Neuronal stem cell (in vitro differentiated cells): ENCODE results near the gene NRXN3.

ENCODE experiments used
- DNase-seq: peaks from one replicate; pipeline ENCODE4 v3.0.0-alpha.2; 2013; ENCODE audit warnings: low spot score
- H2AFZ ChIP-seq: one replicate; pipeline ENCODE4 v1.6.1; 2013; ENCODE audit warnings: mild to moderate bottlenecking, low read length, inconsistent platforms
- H2AK5ac ChIP-seq: 2 replicates; pipeline ENCODE4 v1.6.1; 2013; ENCODE audit warnings: low read depth, mild to moderate bottlenecking, inconsistent platforms, low read length, moderate library complexity, mixed read lengths
- H2BK120ac ChIP-seq: 2 replicates; pipeline ENCODE4 v1.6.1; 2013; ENCODE audit warnings: low read depth, mild to moderate bottlenecking, inconsistent platforms, low read length, moderate library complexity, mixed read lengths
- H2BK12ac ChIP-seq: one replicate; pipeline ENCODE4 v1.6.1; 2013; ENCODE audit warnings: low read length, inconsistent platforms
- H2BK15ac ChIP-seq: 2 replicates; pipeline ENCODE4 v1.6.1; 2013; ENCODE audit warnings: mild to moderate bottlenecking, low read length, inconsistent platforms, mixed read lengths
- H2BK5ac ChIP-seq: one replicate; pipeline ENCODE4 v1.6.1; 2013; ENCODE audit warnings: inconsistent platforms, mild to moderate bottlenecking, low read length, moderate library complexity
- H3K14ac ChIP-seq: one replicate; pipeline ENCODE4 v1.6.1; 2013; ENCODE audit warnings: low read length, inconsistent platforms
- H3K18ac ChIP-seq: 2 replicates; pipeline ENCODE4 v1.6.1; 2013; ENCODE audit warnings: low read length, inconsistent platforms
- H3K23ac ChIP-seq: 2 replicates; pipeline ENCODE4 v1.6.1; 2013; ENCODE audit warnings: low read depth, mild to moderate bottlenecking, mixed read lengths, low read length, inconsistent platforms; ENCODE audit not compliant: poor library complexity
- H3K27ac ChIP-seq: replicated peaks from 3 replicates; pipeline ENCODE4 v1.5.1; 2013; ENCODE audit warnings: low read length, inconsistent platforms
- H3K27me3 ChIP-seq, 3 experiments: 2 replicates each; pipeline ENCODE4 v1.6.1; 2013; ENCODE audit warnings: low read length in 3 of 3, mild to moderate bottlenecking in 2 of 3, inconsistent platforms in 1 of 3, low read depth in 1 of 3, mixed read lengths in 1 of 3, moderate library complexity in 1 of 3; ENCODE audit not compliant: control insufficient read depth in 3 of 3, insufficient read depth in 3 of 3
- H3K36me3 ChIP-seq, 2 donors: replicated peaks in 1 of 2; 2 replicates each; pipeline ENCODE4 v1.6.1; 2013; ENCODE audit warnings: low read length in 2 of 2; ENCODE audit not compliant: control insufficient read depth in 2 of 2, insufficient read depth in 2 of 2
- H3K4ac ChIP-seq: 2 replicates; pipeline ENCODE4 v1.6.1; 2013; ENCODE audit warnings: inconsistent platforms, mild to moderate bottlenecking, low read length, moderate library complexity
- H3K4me1 ChIP-seq, 2 donors: 1 replicate in 1 of 2; 2 replicates in 1 of 2; pipeline ENCODE4 v1.6.1; 2013; ENCODE audit warnings: low read length in 2 of 2, low read depth in 1 of 2; ENCODE audit not compliant: control insufficient read depth in 2 of 2, insufficient read depth in 1 of 2
- H3K4me2 ChIP-seq: one replicate; pipeline ENCODE4 v1.6.1; 2013; ENCODE audit warnings: mild to moderate bottlenecking, low read length, inconsistent platforms; ENCODE audit not compliant: insufficient read depth, poor library complexity, severe bottlenecking
- H3K4me3 ChIP-seq, 2 donors: 2 replicates each; pipeline ENCODE4 v1.5.1; 2013; ENCODE audit warnings: low read length in 2 of 2, mild to moderate bottlenecking in 2 of 2, inconsistent platforms in 1 of 2, moderate library complexity in 1 of 2
- H3K79me1 ChIP-seq: one replicate; pipeline ENCODE4 v1.6.1; 2013; ENCODE audit warnings: low read depth, mild to moderate bottlenecking, inconsistent platforms, low read length, moderate library complexity
- H3K9ac ChIP-seq: one replicate; pipeline ENCODE4 v1.6.1; 2013; ENCODE audit warnings: mild to moderate bottlenecking, low read depth, low read length, inconsistent platforms; ENCODE audit not compliant: poor library complexity
- H3K9me3 ChIP-seq, 2 donors: replicated peaks in 1 of 2; 2 replicates each; pipeline versions ENCODE3 to v1.6.1; 2013; ENCODE audit warnings: low read length in 2 of 2, mild to moderate bottlenecking in 2 of 2, inconsistent platforms in 1 of 2, low read depth in 1 of 2, mixed read lengths in 1 of 2, moderate library complexity in 1 of 2; ENCODE audit not compliant: control insufficient read depth in 2 of 2, insufficient read depth in 1 of 2
- H4K8ac ChIP-seq: one replicate; pipeline ENCODE4 v1.6.1; 2013; ENCODE audit warnings: low read depth, mild to moderate bottlenecking, inconsistent platforms, low read length, moderate library complexity
- H4K91ac ChIP-seq: one replicate; pipeline ENCODE4 v1.6.1; 2013; ENCODE audit warnings: low read length, low read depth, mild to moderate bottlenecking, inconsistent platforms; ENCODE audit not compliant: poor library complexity
- WGBS, 2 donors: extraction: QIAGEN DNeasy Blood & Tissue Kit; methylation state at CpG; one replicate each; pipeline ENCODE4 v1.1.7; 2013; ENCODE audit warnings: missing lambda C conversion rate in 2 of 2, mixed read lengths in 1 of 2; ENCODE audit not compliant: insufficient read length in 2 of 2, insufficient replicate concordance in 1 of 2; ENCODE audit errors: extremely low coverage in 2 of 2; 5-methylcytosine and 5-hydroxymethylcytosine counted together

Gene NRXN3

GRCh38 chr14:78752518-78753188, 582.5 kb downstream of the NRXN3 start:
- no peak overlapping the region for H3K23ac ChIP-seq
- no peak overlapping the region for H3K18ac ChIP-seq
- no peak overlapping the region for H2BK12ac ChIP-seq
- no peak overlapping the region for H3K4ac ChIP-seq
- no peak overlapping the region for H3K14ac ChIP-seq
- H3K27me3 ChIP-seq = no peaks in the 10 kb centered on the region
- no peak overlapping the region for H3K4me3 ChIP-seq
- no peak overlapping the region for H2AK5ac ChIP-seq
- H2BK15ac ChIP-seq = no peak overlapping the region
- DNase-seq = no peak
- H3K9ac ChIP-seq = no peak overlapping the region
- no peaks in the 10 kb centered on the region for H3K36me3 ChIP-seq
- H4K91ac ChIP-seq = no peak overlapping the region
- no peak overlapping the region for H4K8ac ChIP-seq
- H3K79me1 ChIP-seq = no peaks in the 10 kb centered on the region
- 100% methylated on average over 1 of the region's 5 CpGs; no CpG with 5 or more reads in 1 of the 2 donors for WGBS, 2 donors
- no peak overlapping the region for H2BK5ac ChIP-seq
- H3K27ac ChIP-seq = no peak overlapping the region
- no peak overlapping the region for H2AFZ ChIP-seq
- H2BK120ac ChIP-seq = no peak overlapping the region
- H3K4me2 ChIP-seq = no peak overlapping the region
- peaks cover 0 to 1% of the 10 kb centered on the region in 2 donors for H3K4me1 ChIP-seq
- no peaks in the 10 kb centered on the region for H3K9me3 ChIP-seq

DNA sequence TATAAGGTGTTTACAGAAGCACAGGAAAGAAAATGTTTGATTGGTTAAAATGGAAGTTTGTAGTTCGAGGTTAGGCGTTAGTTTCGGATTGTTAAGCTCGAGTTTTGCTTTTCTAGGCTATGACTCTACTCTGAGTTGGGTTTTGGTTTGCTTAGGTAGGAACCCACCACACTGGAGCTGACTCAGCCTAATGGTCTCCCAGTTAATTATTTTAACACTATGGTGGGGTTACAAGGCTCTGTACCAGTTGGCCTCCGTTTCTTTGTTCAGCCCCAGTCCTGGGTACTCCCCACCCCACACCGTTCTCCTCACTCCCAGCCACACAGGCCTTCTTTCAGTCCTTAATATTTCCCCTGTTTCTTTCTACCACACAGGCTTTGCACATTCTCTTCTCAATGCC, 583.9 kb downstream of the NRXN3 start:
- no peak overlapping the region for H3K14ac ChIP-seq
- H2AK5ac ChIP-seq = no peak overlapping the region
- no peak overlapping the region for H4K91ac ChIP-seq
- H4K8ac ChIP-seq = no peak overlapping the region
- H2BK12ac ChIP-seq = no peak overlapping the region
- H3K23ac ChIP-seq = no peak overlapping the region
- H2BK5ac ChIP-seq = no peak overlapping the region
- H2AFZ ChIP-seq = no peak overlapping the region
- DNase-seq = no peak
- WGBS, 2 donors = 100% methylated on average over 4 of the region's 6 CpGs; no CpG with 5 or more reads in 1 of the 2 donors
- no peak overlapping the region for H3K4me3 ChIP-seq
- no peak overlapping the region for H2BK15ac ChIP-seq
- H3K27ac ChIP-seq = no peak overlapping the region
- peaks cover 0 to 1% of the 10 kb centered on the region in 2 donors for H3K4me1 ChIP-seq
- H3K18ac ChIP-seq = no peak overlapping the region
- H3K27me3 ChIP-seq = no peaks in the 10 kb centered on the region
- no peaks in the 10 kb centered on the region for H3K79me1 ChIP-seq
- H3K9ac ChIP-seq = no peak overlapping the region
- no peaks in the 10 kb centered on the region for H3K36me3 ChIP-seq
- no peak overlapping the region for H3K4me2 ChIP-seq
- no peak overlapping the region for H2BK120ac ChIP-seq
- no peak overlapping the region for H3K4ac ChIP-seq
- no peaks in the 10 kb centered on the region for H3K9me3 ChIP-seq

- H3K23ac ChIP-seq = no peak overlapping the region
- H3K18ac ChIP-seq = no peak overlapping the region
- H2BK5ac ChIP-seq = no peak overlapping the region
- no CpG with 5 or more reads among the region's 4 CpGs for WGBS, 2 donors
- no peak overlapping the region for H4K8ac ChIP-seq
- no peaks in the 10 kb centered on the region for H3K9me3 ChIP-seq
- no peak overlapping the region for H3K27ac ChIP-seq
- no peak overlapping the region for H3K9ac ChIP-seq
- no peak overlapping the region for H3K14ac ChIP-seq
- H2BK12ac ChIP-seq = no peak overlapping the region
- no peaks in the 10 kb centered on the region for H3K36me3 ChIP-seq
- no peak overlapping the region for H2BK15ac ChIP-seq
- no peaks in the 10 kb centered on the region for H3K79me1 ChIP-seq
- no peak overlapping the region for H2AK5ac ChIP-seq
- no peak overlapping the region for H3K4me3 ChIP-seq
- peaks cover 0 to 2% of the 10 kb centered on the region in 2 donors for H3K4me1 ChIP-seq
- no peak overlapping the region for H3K4ac ChIP-seq
- H3K4me2 ChIP-seq = no peak overlapping the region
- DNase-seq = peak; percentile 38
- no peak overlapping the region for H4K91ac ChIP-seq
- no peak overlapping the region for H2BK120ac ChIP-seq
- no peak overlapping the region for H2AFZ ChIP-seq
- H3K27me3 ChIP-seq = no peaks in the 10 kb centered on the region
Measured at GRCh38 chr14:78758333-78758732, 588.2 kb downstream of the NRXN3 start.

- Histone ChIP-seq H3K4me1 (peaks cover 0 to 4% of the 10 kb centered on the region in 2 donors), H3K18ac (no peak overlapping the region), H3K23ac (no peak overlapping the region), H2BK120ac (no peak overlapping the region), H3K4me2 (no peak overlapping the region), H3K14ac (no peak overlapping the region), H2AFZ (no peak overlapping the region), H2AK5ac (no peak overlapping the region), H3K9me3 (no peaks in the 10 kb centered on the region), H2BK15ac (no peak overlapping the region), H3K4me3 (no peak overlapping the region), H2BK12ac (no peak overlapping the region), H3K27ac (no peak overlapping the region), H3K79me1 (no peaks in the 10 kb centered on the region), H3K4ac (no peak overlapping the region), H3K9ac (no peak overlapping the region), H4K91ac (no peak overlapping the region), H3K36me3 (no peaks in the 10 kb centered on the region), H4K8ac (no peak overlapping the region), H2BK5ac (no peak overlapping the region), H3K27me3 (no peaks in the 10 kb centered on the region)
- no CpG with 5 or more reads among the region's 7 CpGs for WGBS, 2 donors
- no peak for DNase-seq
Measured at GRCh38 chr14:78762331-78762730, 592.2 kb downstream of the NRXN3 start.
